ENCODE results near the gene LRRC10B. TPM values are rescaled to one million over a fixed set of nuclear protein-coding genes. Genes with fewer than 3 reads are reported as not detected.

The LRRC10B gene
- total RNA-seq, 1 experiment from 2014 or later: not detected

GRCh38 chr11:61499816-61500491 lies 8.6 kb upstream of the LRRC10B start:
- no peaks in the 10 kb centered on the region for H4K20me1 ChIP-seq (ENCODE audit: insufficient read depth)
- no peaks in the 10 kb centered on the region for H3K36me3 ChIP-seq (ENCODE audit: control insufficient read depth in 1 of 2, insufficient read depth in 2 of 2, low read length in 2 of 2)
- CTCF ChIA-PET: interaction anchor here (1.8 kb wide), 1 partner anchor 17 kb away, joined by 7 read pairs; no protein-coding TSS in a partner anchor
- no peak overlapping the region for H3K4me2 ChIP-seq (ENCODE audit: low read length)
- no peaks in the 10 kb centered on the region for H3K9me2 ChIP-seq (ENCODE audit: insufficient read depth)
- H3K4me3 ChIP-seq (replicated peaks in 1 of 2; ENCODE audit: low read depth in 1 of 2, low read length in 2 of 2): no peak overlapping the region
- RAD21 ChIA-PET (ENCODE audit: low non-redundant PET in 1 of 2, low total read pairs in 2 of 2, uncharacterized antibody in 2 of 2, unreplicated experiment in 2 of 2): no interaction called here
- ATAC-seq (no peak), DNase-seq (ENCODE audit: low read depth, low spot score) (no peak)
- no peak overlapping the region for H3K27ac ChIP-seq (ENCODE audit: low read depth, low read length)
- TF ChIP-seq CEBPB (IDR thresholded peaks at IDR 0.05; ENCODE audit: low read depth) (no peak), CBX3 (IDR thresholded peaks at IDR 0.05; ENCODE audit: low read depth) (no peak), EGR1 (IDR thresholded peaks at IDR 0.05; ENCODE audit: low read depth) (no peak), MAX (IDR thresholded peaks at IDR 0.05) (no peak), JUND (IDR thresholded peaks at IDR 0.05) (no peak), FOSL1 (IDR thresholded peaks at IDR 0.05; ENCODE audit: low read depth) (no peak), RAD21 (IDR thresholded peaks at IDR 0.05; ENCODE audit: low read depth) (no peak), REST (IDR thresholded peaks at IDR 0.05; ENCODE audit: low read depth) (no peak), SIN3A (IDR thresholded peaks at IDR 0.05; ENCODE audit: low read depth) (no peak), ATF3 (IDR thresholded peaks at IDR 0.05) (no peak), ZFX (IDR thresholded peaks at IDR 0.05) (no peak), YY1 (IDR thresholded peaks at IDR 0.05; ENCODE audit: extremely low read depth, insufficient replicate concordance, low read depth, low read length) (no peak), ZNF274 (IDR thresholded peaks at IDR 0.05; ENCODE audit: low read depth, low read length) (no peak), SP1 (IDR thresholded peaks at IDR 0.05; ENCODE audit: low read depth) (no peak), ELF1 (IDR thresholded peaks at IDR 0.05; ENCODE audit: borderline replicate concordance, low read depth) (no peak), EZH2 (IDR thresholded peaks at IDR 0.05) (no peak), POLR2A (IDR thresholded peaks at IDR 0.05; ENCODE audit: borderline replicate concordance, extremely low read depth, insufficient read depth, insufficient read length) (no peak), POLR2AphosphoS5 (IDR thresholded peaks at IDR 0.05; ENCODE audit: low read depth, low read length) (no peak), SRF (IDR thresholded peaks at IDR 0.05; ENCODE audit: low read depth) (no peak), CTCF (IDR thresholded peaks at IDR 0.05 in 2 of 3, conservative IDR thresholded peaks at IDR 0.05 in 1 of 3; ENCODE audit: borderline replicate concordance in 1 of 3, insufficient read depth in 1 of 3, low read depth in 2 of 3, low read length in 2 of 3) (no peak)
- intact Hi-C loops (cut with micrococcal nuclease): no loop called here
- H2AFZ ChIP-seq (ENCODE audit: low read depth, low read length, poor library complexity, severe bottlenecking): no peak overlapping the region
- H3K79me2 ChIP-seq (ENCODE audit: insufficient read depth, low read length): no peaks in the 10 kb centered on the region
- no peak overlapping the region for H3K9ac ChIP-seq (ENCODE audit: low read length)
- no peaks in the 10 kb centered on the region for H3K9me3 ChIP-seq (ENCODE audit: control insufficient read depth in 1 of 2, insufficient read depth in 1 of 2, low read depth in 1 of 2, low read length in 2 of 2)
- no TSS peak for BruUV-seq (replicated peaks)
- POLR2A ChIA-PET: no interaction called here
- H3K27me3 ChIP-seq (ENCODE audit: insufficient read depth, low read length): no peaks in the 10 kb centered on the region
- H3K4me1 ChIP-seq (ENCODE audit: control insufficient read depth in 1 of 2, insufficient read depth in 2 of 2, low read length in 2 of 2): no peaks in the 10 kb centered on the region

Data from HCT116 (cell line).